PC-3 (cell line): Measurements from ENCODE around the gene DPM2. TPM values are rescaled to one million over a fixed set of nuclear protein-coding genes. Genes with fewer than 3 reads are reported as not detected.
A peak's percentile ranks its signal among the peaks of the same experiment; 100 is the strongest.

Source experiments
- ATAC-seq: fragments of 200-7000 bp; cut with Tn5 transposase; 2 replicates; pipeline ENCODE4 v1.9.1; 2020; ENCODE audit warnings: mild to moderate bottlenecking, moderate library complexity
- BruUV-seq: library from RNA; stranded (reverse); fragments of 400-500 nt; replicated peaks from 2 replicates; lab custom pipeline; 2021; lab: Mats Ljungman, UMichigan
- CTCF ChIA-PET: fragments of 300-600 bp; sonication (Branson Sonifier 250); formaldehyde crosslinking; loops from one replicate; lab custom pipeline; 2022; ENCODE audit warnings: antibody characterized with exemption; lab: Charles Lee
- POLR2A ChIA-PET: fragments of 300-600 bp; sonication (Branson Sonifier 250); formaldehyde crosslinking; loops from one replicate; lab custom pipeline; 2022; ENCODE audit warnings: antibody characterized with exemption; ENCODE audit not compliant: unreplicated experiment; lab: Charles Lee
- DNase-seq: peaks from one replicate; pipeline ENCODE4 v3.0.0-alpha.2; 2015
- H2AFZ ChIP-seq: fragments of 300-600 bp; sonication (generic); 2 replicates; pipeline ENCODE4 v1.6.0; 2016; ENCODE audit warnings: antibody characterized with exemption, low read length
- H3F3A ChIP-seq: fragments of 300-600 bp; sonication (generic); one replicate; pipeline ENCODE4 v1.6.0; 2017; ENCODE audit warnings: antibody characterized with exemption, low read length, control low read depth, mild to moderate bottlenecking; ENCODE audit not compliant: unreplicated experiment
- H3K27ac ChIP-seq: fragments of 300-600 bp; sonication (generic); 2 replicates; pipeline ENCODE4 v1.5.1; 2016; ENCODE audit warnings: mild to moderate bottlenecking, low read length
- H3K27me3 ChIP-seq: fragments of 300-600 bp; sonication (generic); 2 replicates; pipeline ENCODE4 v1.6.1; 2016; ENCODE audit warnings: low read length, mixed read lengths
- H3K36me3 ChIP-seq: fragments of 300-600 bp; sonication (generic); 2 replicates; pipeline ENCODE4 v1.6.1; 2016; ENCODE audit warnings: low read depth, mixed run types, low read length, mixed read lengths
- H3K4me1 ChIP-seq: fragments of 300-600 bp; sonication (generic); 2 replicates; pipeline ENCODE4 v1.5.1; 2016; ENCODE audit warnings: low read length; ENCODE audit not compliant: insufficient read depth
- H3K4me2 ChIP-seq: fragments of 300-600 bp; sonication (generic); 2 replicates; pipeline ENCODE4 v1.6.0; 2016; ENCODE audit warnings: low read length
- H3K4me3 ChIP-seq: fragments of 300-600 bp; sonication (generic); 2 replicates; pipeline ENCODE4 v1.5.1; 2016; ENCODE audit warnings: mild to moderate bottlenecking, low read length, mixed read lengths
- H3K79me2 ChIP-seq: fragments of 300-600 bp; sonication (generic); 2 replicates; pipeline ENCODE4 v1.6.1; 2017; ENCODE audit warnings: low read length, mixed read lengths
- H3K9ac ChIP-seq: fragments of 300-600 bp; sonication (generic); 2 replicates; pipeline ENCODE4 v1.6.0; 2016; ENCODE audit warnings: mild to moderate bottlenecking, low read length
- H3K9me2 ChIP-seq: fragments of 300-600 bp; sonication (generic); replicated peaks from 2 replicates; pipeline ENCODE4 v1.6.1; 2016; ENCODE audit warnings: mixed run types, low read length, mixed read lengths
- H3K9me3 ChIP-seq: fragments of 300-600 bp; sonication (generic); 2 replicates; pipeline ENCODE4 v1.6.1; 2016; ENCODE audit warnings: low read length, mixed read lengths
- H4K20me1 ChIP-seq: fragments of 300-600 bp; sonication (generic); 2 replicates; pipeline ENCODE4 v1.6.1; 2016; ENCODE audit warnings: low read length, mixed read lengths
- EZH2 ChIP-seq: fragments of 300-600 bp; sonication (generic); IDR thresholded peaks from one replicate; pipeline ENCODE4 v1.6.1; 2017; ENCODE audit warnings: antibody characterized with exemption, mild to moderate bottlenecking, low read length; ENCODE audit not compliant: unreplicated experiment
- EZH2phosphoT487 ChIP-seq: fragments of 300-600 bp; sonication (generic); IDR thresholded peaks from 2 replicates; pipeline ENCODE4 v1.6.1; 2018; ENCODE audit warnings: mild to moderate bottlenecking, antibody characterized with exemption, low read length, borderline replicate concordance
- intact Hi-C: fragments of 100-400 bp; cut with micrococcal nuclease; formaldehyde crosslinking; loops from 2 replicates; pipeline ENCODE4 v1.9.0; 2023
- total RNA-seq: library from RNA; depleted of rRNA; stranded (reverse); fragments of >200 nt; gene quantifications from 2 replicates; pipeline ENCODE4 v1.2.3, GENCODE V29; 2014
- TF ChIP-seq, protein P1 (sequence below): fragments of 300-600 bp; sonication (generic); conservative IDR thresholded peaks from 2 replicates; pipeline ENCODE4 v1.5.1; 2017; ENCODE audit warnings: antibody characterized with exemption, low read depth, mild to moderate bottlenecking, low read length

DPM2 gene
- total RNA-seq, 1 experiment from 2014 or later = 33.0 TPM

- ChIA-PET CTCF (interaction anchor here (0.6 to 1.0 kb wide), 2 partner anchors 26 to 136 kb away, joined by 3 to 4 read pairs; no protein-coding TSS in a partner anchor), POLR2A (no interaction called here)
- no peaks in the 10 kb centered on the region for H3K27me3 ChIP-seq
- H3K9ac ChIP-seq = peak overlapping the region; percentile 74
- TSS peak; percentile 97 for BruUV-seq
- H3K9me2 ChIP-seq = no peaks in the 10 kb centered on the region
- peak overlapping the region; percentile 97 for H2AFZ ChIP-seq
- no peak for ATAC-seq
- H3K79me2 ChIP-seq = peaks cover 37% of the 10 kb centered on the region
- H3K27ac ChIP-seq = no peak overlapping the region
- TF ChIP-seq, protein P1, sequence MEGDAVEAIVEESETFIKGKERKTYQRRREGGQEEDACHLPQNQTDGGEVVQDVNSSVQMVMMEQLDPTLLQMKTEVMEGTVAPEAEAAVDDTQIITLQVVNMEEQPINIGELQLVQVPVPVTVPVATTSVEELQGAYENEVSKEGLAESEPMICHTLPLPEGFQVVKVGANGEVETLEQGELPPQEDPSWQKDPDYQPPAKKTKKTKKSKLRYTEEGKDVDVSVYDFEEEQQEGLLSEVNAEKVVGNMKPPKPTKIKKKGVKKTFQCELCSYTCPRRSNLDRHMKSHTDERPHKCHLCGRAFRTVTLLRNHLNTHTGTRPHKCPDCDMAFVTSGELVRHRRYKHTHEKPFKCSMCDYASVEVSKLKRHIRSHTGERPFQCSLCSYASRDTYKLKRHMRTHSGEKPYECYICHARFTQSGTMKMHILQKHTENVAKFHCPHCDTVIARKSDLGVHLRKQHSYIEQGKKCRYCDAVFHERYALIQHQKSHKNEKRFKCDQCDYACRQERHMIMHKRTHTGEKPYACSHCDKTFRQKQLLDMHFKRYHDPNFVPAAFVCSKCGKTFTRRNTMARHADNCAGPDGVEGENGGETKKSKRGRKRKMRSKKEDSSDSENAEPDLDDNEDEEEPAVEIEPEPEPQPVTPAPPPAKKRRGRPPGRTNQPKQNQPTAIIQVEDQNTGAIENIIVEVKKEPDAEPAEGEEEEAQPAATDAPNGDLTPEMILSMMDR = no peak
- TF ChIP-seq EZH2phosphoT487 (no peak), EZH2 (no peak)
- no peaks in the 10 kb centered on the region for H3K36me3 ChIP-seq
- peak overlapping the region; percentile 80 for H3K4me3 ChIP-seq
- intact Hi-C loops = loop anchor here (2.0 kb wide), 1 partner anchor 53 kb away; no protein-coding TSS in a partner anchor
- peak overlapping the region; percentile 100 for H3K4me2 ChIP-seq
- H4K20me1 ChIP-seq = peaks cover 8% of the 10 kb centered on the region; the same call in 1 of the 2 replicates
- no peaks in the 10 kb centered on the region for H3K9me3 ChIP-seq
- no peaks in the 10 kb centered on the region for H3F3A ChIP-seq
- peaks cover 22% of the 10 kb centered on the region for H3K4me1 ChIP-seq
- no peak for DNase-seq
These were observed 44.0 kb upstream of the DPM2 start for GRCh38 chr9:127981559-127982121.

DNA sequence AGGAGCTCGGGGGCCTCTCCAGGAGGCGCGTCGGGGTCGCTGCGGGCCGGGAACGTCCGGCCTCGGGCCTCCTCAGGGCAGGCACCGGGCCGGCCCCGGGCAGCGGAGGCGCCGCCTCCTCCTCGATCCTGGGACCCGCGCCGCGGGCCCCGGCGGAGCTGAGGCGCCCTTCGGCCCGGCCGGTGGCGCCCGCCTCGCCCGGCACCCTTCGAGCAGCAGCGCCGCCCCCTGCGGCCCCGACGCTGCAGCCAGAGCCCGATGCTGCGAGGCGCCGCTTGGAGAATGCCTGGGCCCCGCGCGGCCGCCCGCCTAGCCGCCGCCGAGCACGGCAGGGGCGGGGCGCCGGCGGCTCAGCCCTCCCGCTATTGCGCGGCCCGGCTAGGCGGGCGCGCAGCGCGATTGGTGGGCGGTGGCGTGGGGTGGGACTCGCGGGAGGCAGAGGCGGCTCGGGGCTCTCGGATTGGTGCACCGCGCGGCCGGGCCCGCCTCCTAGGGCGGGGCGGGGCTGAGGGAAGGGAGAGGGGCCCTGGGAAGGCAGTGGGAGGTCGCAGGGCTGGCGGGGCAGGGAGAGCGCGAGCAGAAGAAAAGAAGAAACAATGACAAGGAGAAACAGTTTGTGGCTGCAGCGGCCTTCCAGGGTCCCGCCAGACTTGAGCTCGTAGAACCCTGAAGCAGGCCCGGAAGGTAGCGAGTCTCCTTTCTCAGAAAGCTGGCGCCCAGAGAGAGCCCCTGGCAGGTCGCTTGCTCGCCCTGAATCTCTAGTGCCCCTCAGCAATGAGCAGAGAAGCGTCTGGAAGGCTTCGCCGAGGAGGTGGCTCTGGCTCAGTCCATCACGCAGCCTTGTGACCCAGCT lies 43.3 kb upstream of the DPM2 start, which contains the start of gene EEIG1:
Gene EEIG1, minus strand, starts transcription at position 284 of the 853 bp plus-strand sequence. CDS start 852 bp downstream, outside the sequence.
- no peaks in the 10 kb centered on the region for H3K9me2 ChIP-seq
- BruUV-seq = no TSS peak
- TF ChIP-seq, protein P1 = no peak
- no peak for TF ChIP-seq EZH2phosphoT487
- no peak for TF ChIP-seq EZH2
- ATAC-seq (peak; percentile 89), DNase-seq (peak; percentile 89)
- peaks cover 20% of the 10 kb centered on the region for H3K4me1 ChIP-seq
- peaks cover 44% of the 10 kb centered on the region for H3K79me2 ChIP-seq
- ChIA-PET CTCF (interaction anchor here (0.6 to 1.0 kb wide), 3 partner anchors 26 to 137 kb away, joined by 3 to 4 read pairs (median 4); no protein-coding TSS in a partner anchor), POLR2A (no interaction called here)
- no peaks in the 10 kb centered on the region for H3F3A ChIP-seq
- H3K4me2 ChIP-seq = peak within 1 kb of the TSS; percentile 100
- no peaks in the 10 kb centered on the region for H3K36me3 ChIP-seq
- H3K9ac ChIP-seq = peak within 1 kb of the TSS; percentile 74
- intact Hi-C loops = loop anchor here (2.0 kb wide), 1 partner anchor 54 kb away; no protein-coding TSS in a partner anchor
- no peaks in the 10 kb centered on the region for H3K9me3 ChIP-seq
- H3K27ac ChIP-seq = no peak within 1 kb of the TSS
- H2AFZ ChIP-seq = peak within 1 kb of the TSS; percentile 97
- H4K20me1 ChIP-seq = peaks cover 14% of the 10 kb centered on the region; the same call in 1 of the 2 replicates
- H3K27me3 ChIP-seq = no peaks in the 10 kb centered on the region
- peak within 1 kb of the TSS; percentile 95 for H3K4me3 ChIP-seq
